Choroid plexus epithelial cell (primary cell): Measurements from ENCODE around the gene ADGRG1.

Source experiments
- DNase-seq: peaks from one replicate; pipeline ENCODE4 v3.0.0-alpha.2; 2010; ENCODE audit warnings: low read depth
- H3K4me3 ChIP-seq: 2 replicates; pipeline ENCODE4 v1.5.1; 2011; ENCODE audit warnings: low read depth, mild to moderate bottlenecking, control low read depth, low read length, moderate library complexity
- CTCF ChIP-seq: conservative IDR thresholded peaks from 2 replicates; pipeline ENCODE4 v1.5.1; 2011; ENCODE audit warnings: low read depth, mild to moderate bottlenecking, control low read depth, inconsistent platforms, low read length, moderate library complexity

ADGRG1 gene

GRCh38 chr16:57688487-57688986, 60.1 kb downstream of the ADGRG1 start:
- no peak for TF ChIP-seq CTCF
- no peak for DNase-seq
- H3K4me3 ChIP-seq, result no peak overlapping the region

DNA sequence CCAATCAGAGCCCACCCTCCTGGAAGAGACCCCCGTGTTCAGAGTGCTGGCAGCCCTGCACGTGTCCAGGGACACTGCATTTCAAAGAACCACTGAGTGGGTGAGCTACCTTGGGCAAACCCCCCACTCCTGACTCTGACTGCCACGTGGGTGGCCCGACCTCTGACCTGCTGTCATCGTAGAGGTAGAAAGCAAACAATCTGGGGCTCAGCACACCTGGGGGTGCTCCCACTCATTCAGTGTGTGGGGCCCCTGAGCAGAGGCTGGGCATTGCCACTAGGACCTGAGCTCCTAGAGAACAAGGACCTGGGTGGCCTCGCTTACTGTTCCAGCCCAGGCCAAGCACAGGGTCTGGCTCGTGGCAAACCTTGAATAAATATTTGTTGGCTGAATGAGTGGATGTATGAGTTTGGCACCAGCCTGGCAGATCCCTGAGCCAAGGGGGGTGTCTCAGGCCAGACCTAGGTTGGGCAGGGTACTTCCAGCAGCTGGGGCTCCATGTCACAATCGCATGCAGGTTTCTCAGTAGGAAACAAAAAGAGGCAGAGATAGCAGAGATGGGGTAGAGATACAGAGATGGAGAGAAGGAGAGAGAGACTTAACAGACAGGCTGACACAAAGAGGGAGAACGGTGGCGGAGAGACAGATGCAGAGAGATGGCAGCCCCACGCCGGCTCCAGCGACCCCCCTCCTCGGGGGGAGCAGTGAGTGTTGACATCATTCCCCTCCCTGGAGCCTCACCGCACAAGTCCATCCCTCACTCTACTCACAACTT, 60.7 kb downstream of the ADGRG1 start:
- TF ChIP-seq CTCF, result no peak
- no peak for DNase-seq
- H3K4me3 ChIP-seq, result no peak overlapping the region

DNA sequence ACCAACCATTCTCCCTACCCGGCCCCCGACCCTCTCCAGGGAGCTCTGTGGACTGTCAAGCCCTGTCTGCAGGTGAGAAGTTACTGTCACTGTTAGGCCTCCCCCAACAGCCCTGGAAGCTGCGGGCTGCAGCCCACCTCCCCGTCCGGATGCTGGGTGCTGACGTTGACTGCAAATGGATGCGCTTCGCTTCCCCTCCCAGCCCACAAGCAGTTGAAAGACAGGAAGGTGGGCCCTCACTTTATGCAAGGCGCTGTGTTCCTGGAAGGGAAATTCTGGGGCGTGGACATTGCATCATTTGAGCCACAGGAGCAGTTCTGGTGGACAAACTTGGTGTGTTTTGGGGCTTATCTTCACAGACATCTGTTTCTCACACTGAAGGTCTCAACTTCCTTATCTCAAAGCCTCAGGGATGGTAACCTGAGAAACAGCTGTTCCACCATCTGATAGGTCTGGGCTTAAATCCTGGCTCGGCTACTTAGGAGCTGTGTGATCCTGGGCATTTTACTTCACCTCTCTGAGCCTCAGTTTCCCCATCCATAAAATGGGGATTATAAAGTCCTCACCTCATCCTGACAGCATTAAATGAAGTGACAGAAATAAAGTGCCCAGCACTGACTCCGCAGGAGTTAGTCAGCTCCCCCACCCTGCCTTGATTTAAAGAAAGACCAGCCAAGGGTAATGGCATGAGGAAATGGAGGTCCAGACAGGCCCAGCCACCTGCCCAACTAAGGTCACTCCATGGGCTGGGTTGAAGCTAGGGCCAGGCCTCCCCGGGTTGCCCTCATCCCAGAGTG, 61.5 kb downstream of the ADGRG1 start:
- TF ChIP-seq CTCF, result no peak
- H3K4me3 ChIP-seq, result no peak overlapping the region
- peak; percentile 31 for DNase-seq

GRCh38 chr16:57690782-57691471, 62.5 kb downstream of the ADGRG1 start:
- no peak for DNase-seq
- no peak for TF ChIP-seq CTCF
- H3K4me3 ChIP-seq, result no peak overlapping the region

GRCh38 chr16:57692636-57693035, 64.2 kb downstream of the ADGRG1 start:
- DNase-seq, result no peak
- no peak overlapping the region for H3K4me3 ChIP-seq
- no peak for TF ChIP-seq CTCF

- H3K4me3 ChIP-seq, result no peak overlapping the region
- TF ChIP-seq CTCF, result no peak
- no peak for DNase-seq
Observed at GRCh38 chr16:57693550-57693949, 65.1 kb downstream of the ADGRG1 start.
